Lung (tissue), 12 donors: ENCODE measurements around the gene SIL1. TPM values are rescaled to one million over a fixed set of nuclear protein-coding genes. Genes with fewer than 3 reads are reported as not detected.

Experiments
- ATAC-seq: fragments of 200-7000 bp; cut with Tn5 transposase; one replicate; pipeline ENCODE4 v1.9.1; 2020; ENCODE audit warnings: moderate number of reproducible peaks; ENCODE audit not compliant: insufficient read depth, low FRiP score
- DNase-seq, 3 donors: peaks; one replicate each; pipeline ENCODE4 v3.0.0-alpha.2; 2013 to 2017
- H3K27ac ChIP-seq, 2 donors: one replicate each; pipeline ENCODE4 v1.5.1; 2013; ENCODE audit warnings: mild to moderate bottlenecking in 2 of 2, moderate library complexity in 2 of 2, control low read depth in 1 of 2, inconsistent platforms in 1 of 2, low read depth in 1 of 2, low read length in 1 of 2
- H3K27me3 ChIP-seq, 3 donors: one replicate each; pipeline ENCODE4 v1.5.1; 2013; ENCODE audit warnings: low read length in 2 of 3; ENCODE audit not compliant: control insufficient read depth in 3 of 3, insufficient read depth in 3 of 3
- H3K36me3 ChIP-seq, 4 donors: one replicate each; pipeline ENCODE4 v1.5.1; 2013; ENCODE audit warnings: low read length in 4 of 4, mild to moderate bottlenecking in 1 of 4, moderate library complexity in 1 of 4; ENCODE audit not compliant: control insufficient read depth in 4 of 4, insufficient read depth in 4 of 4
- H3K4me1 ChIP-seq, 5 donors: one replicate each; pipeline ENCODE4 v1.5.1; 2013; ENCODE audit warnings: low read length in 5 of 5, mild to moderate bottlenecking in 2 of 5, moderate library complexity in 1 of 5; ENCODE audit not compliant: control insufficient read depth in 5 of 5, insufficient read depth in 5 of 5
- H3K4me3 ChIP-seq: one replicate; pipeline ENCODE4 v1.5.1; 2013; ENCODE audit warnings: mild to moderate bottlenecking, control low read depth, moderate library complexity
- H3K9ac ChIP-seq, 2 donors: one replicate each; pipeline ENCODE4 v1.5.1; 2013; ENCODE audit warnings: low read length in 2 of 2, control low read depth in 1 of 2; ENCODE audit not compliant: insufficient read depth in 1 of 2
- H3K9me3 ChIP-seq, 4 donors: one replicate each; pipeline ENCODE4 v1.5.1; 2013; ENCODE audit warnings: low read length in 3 of 4, mild to moderate bottlenecking in 1 of 4, moderate library complexity in 1 of 4; ENCODE audit not compliant: control insufficient read depth in 4 of 4, insufficient read depth in 3 of 4
- CTCF ChIP-seq: IDR thresholded peaks from 2 replicates; pipeline ENCODE4 v1.5.1; 2012; ENCODE audit warnings: mild to moderate bottlenecking; ENCODE audit errors: control extremely low read depth, extremely low read depth
- WGBS, 2 donors: extraction: QIAGEN DNeasy Blood & Tissue Kit; methylation state at CpG; one replicate each; pipeline ENCODE4 v1.1.7; 2013; 5-methylcytosine and 5-hydroxymethylcytosine counted together
- polyA plus RNA-seq, 2 donors: library from polyadenylated mRNA; stranded (reverse); fragments of 200-250 nt; gene quantifications; one replicate each; pipeline ENCODE4 v1.2.1, GENCODE V29; 2013
- total RNA-seq, 2 donors: library from RNA; depleted of rRNA in 1 of 2; stranded (reverse); fragments of >200 nt in 1 of 2; gene quantifications; one replicate each; pipeline ENCODE4 v1.2.1, GENCODE V29; 2014 to 2021
- donor health status: control.
- donor health status: control.
- donor health status: Bipolar disorder and iron deficiency.
- donor health status: healthy.
- donor health status: DM: yes; HTN: yes; CAD: no.

SIL1 gene
- total and polyA plus RNA-seq, 4 donors = 38.5 to 109 (median 78.4) TPM

GRCh38 chr5:139212486-139212885 is 14.3 kb upstream of the SIL1 start:
- DNase-seq (no peak), ATAC-seq (no peak)
- 74 to 86% methylated on average over 3 of the region's 3 CpGs for WGBS, 2 donors

GRCh38 chr5:139210585-139210984 is 12.4 kb upstream of the SIL1 start:
- Histone ChIP-seq H3K36me3 (no peaks in the 10 kb centered on the region), H3K27ac (no peak overlapping the region), H3K4me3 (no peak overlapping the region), H3K9me3 (no peaks in the 10 kb centered on the region), H3K27me3 (no peaks in the 10 kb centered on the region), H3K4me1 (peaks cover 0 to under 1% (median 0%) of the 10 kb centered on the region in 5 donors), H3K9ac (no peak overlapping the region)
- 84 to 89% methylated on average over 4 of the region's 4 CpGs for WGBS, 2 donors
- DNase-seq = no peak
- TF ChIP-seq CTCF = no peak
- no peak for ATAC-seq

More at GRCh38 chr5:139212486-139212885, 14.3 kb upstream of the SIL1 start:
- TF ChIP-seq CTCF = no peak
- H3K9me3 ChIP-seq = no peaks in the 10 kb centered on the region
- no peak overlapping the region for H3K27ac ChIP-seq
- no peak overlapping the region for H3K9ac ChIP-seq
- H3K4me3 ChIP-seq = no peak overlapping the region
- no peaks in the 10 kb centered on the region for H3K36me3 ChIP-seq
- H3K27me3 ChIP-seq = no peaks in the 10 kb centered on the region
- peaks cover 0 to 3% (median 0%) of the 10 kb centered on the region in 5 donors for H3K4me1 ChIP-seq

DNA sequence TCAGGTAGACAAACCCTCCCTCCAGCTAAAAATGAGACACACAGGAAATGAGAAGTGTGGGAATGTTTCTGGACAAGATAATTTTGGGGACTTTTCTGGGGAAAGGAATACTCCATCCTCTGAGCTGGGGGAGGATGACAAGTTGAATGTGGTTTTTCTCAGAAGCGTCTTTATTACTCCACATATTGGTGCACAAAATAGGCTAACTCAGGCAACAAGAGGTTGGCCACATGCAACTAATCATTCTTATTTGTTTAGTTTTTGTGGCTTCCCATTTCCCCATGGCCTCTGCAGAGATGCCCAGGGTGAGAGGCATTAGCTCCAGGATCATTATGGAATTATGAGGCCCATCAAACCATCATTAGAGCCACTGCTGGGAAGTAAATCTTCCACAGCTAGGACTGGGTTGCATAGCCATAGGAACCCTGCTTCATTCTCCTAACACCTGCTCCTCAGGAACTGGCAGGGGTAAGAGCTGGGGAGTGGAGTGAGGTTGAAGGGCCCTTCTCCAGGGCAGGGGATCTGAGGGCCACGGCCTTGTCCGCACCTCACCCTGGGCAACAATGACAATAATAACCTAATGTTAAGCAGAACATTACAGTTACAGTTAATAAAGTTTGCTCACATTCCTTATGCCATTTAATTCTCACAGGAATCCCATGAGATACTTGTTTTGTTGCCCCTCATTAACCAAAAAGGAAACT is 9.3 kb upstream of the SIL1 start:
- TF ChIP-seq CTCF = no peak
- WGBS, 2 donors = 82 to 93% methylated on average over 3 of the region's 3 CpGs
- Histone ChIP-seq H3K9ac (no peak overlapping the region), H3K9me3 (no peaks in the 10 kb centered on the region), H3K27me3 (no peaks in the 10 kb centered on the region), H3K36me3 (no peaks in the 10 kb centered on the region), H3K27ac (no peak overlapping the region), H3K4me3 (no peak overlapping the region), H3K4me1 (peaks cover 0 to 4% (median 0%) of the 10 kb centered on the region in 5 donors)
- DNase-seq = no peak
- no peak for ATAC-seq
